Progenitor cell of endocrine pancreas (in vitro differentiated cells): Measurements from ENCODE around the gene SHC3. TPM values are rescaled to one million over a fixed set of nuclear protein-coding genes. Genes with fewer than 3 reads are reported as not detected.

Source experiments
- DNase-seq: peaks from one replicate; pipeline ENCODE4 v3.0.0; 2021; ENCODE audit warnings: low spot score; ENCODE audit not compliant: unreplicated experiment
- H3K27ac Mint-ChIP-seq: 2 replicates; pipeline ENCODE4 v1.8.0; 2021; ENCODE audit warnings: mild to moderate bottlenecking, moderate library complexity, mixed read lengths
- H3K27me3 Mint-ChIP-seq: 2 replicates; pipeline ENCODE4 v1.8.0; 2021; ENCODE audit warnings: mixed read lengths
- H3K36me3 Mint-ChIP-seq: 2 replicates; pipeline ENCODE4 v1.8.0; 2022; ENCODE audit warnings: mixed read lengths; ENCODE audit not compliant: insufficient read depth
- H3K4me1 Mint-ChIP-seq: 2 replicates; pipeline ENCODE4 v1.8.0; 2021; ENCODE audit warnings: low read depth, mixed read lengths
- H3K4me3 Mint-ChIP-seq: 2 replicates; pipeline ENCODE4 v1.8.0; 2021; ENCODE audit warnings: low read depth, mild to moderate bottlenecking, moderate library complexity, mixed read lengths
- H3K9me3 Mint-ChIP-seq: 2 replicates; pipeline ENCODE4 v1.8.0; 2021; ENCODE audit warnings: low read depth, mixed read lengths
- CTCF ChIP-seq: fragments of 200-600 bp; sonication (generic); IDR thresholded peaks from one replicate; pipeline ENCODE4 v1.5.0; 2021; ENCODE audit warnings: antibody characterized with exemption, mild to moderate bottlenecking; ENCODE audit not compliant: unreplicated experiment
- total RNA-seq: library from RNA; stranded (reverse); gene quantifications from 2 replicates; pipeline ENCODE4 v1.2.1, GENCODE V29; 2021

The SHC3 gene
- total RNA-seq, 1 donor from 2014 or later: 1.3 TPM

- H3K4me3 Mint-ChIP-seq: no peak overlapping the region
- TF ChIP-seq CTCF: no peak
- no peak for DNase-seq
- H3K4me1 Mint-ChIP-seq: peaks cover 3% of the 10 kb centered on the region
- H3K27me3 Mint-ChIP-seq: no peaks in the 10 kb centered on the region
- peaks cover 1% of the 10 kb centered on the region for H3K36me3 Mint-ChIP-seq
- peaks cover 2% of the 10 kb centered on the region for H3K9me3 Mint-ChIP-seq
- H3K27ac Mint-ChIP-seq: no peak overlapping the region
Observed at GRCh38 chr9:89051421-89052025, 127.1 kb downstream of the SHC3 start.

GRCh38 chr9:89049646-89050045, 129.0 kb downstream of the SHC3 start:
- Mint-ChIP-seq H3K27me3 (no peaks in the 10 kb centered on the region), H3K9me3 (peaks cover 2% of the 10 kb centered on the region), H3K4me1 (peaks cover 3% of the 10 kb centered on the region), H3K36me3 (peaks cover 1% of the 10 kb centered on the region), H3K27ac (no peak overlapping the region), H3K4me3 (no peak overlapping the region)
- DNase-seq: no peak
- no peak for TF ChIP-seq CTCF

- peaks cover 1% of the 10 kb centered on the region for H3K36me3 Mint-ChIP-seq
- no peak overlapping the region for H3K27ac Mint-ChIP-seq
- H3K4me3 Mint-ChIP-seq: no peak overlapping the region
- TF ChIP-seq CTCF: no peak
- H3K27me3 Mint-ChIP-seq: no peaks in the 10 kb centered on the region
- H3K4me1 Mint-ChIP-seq: peaks cover 3% of the 10 kb centered on the region
- DNase-seq: no peak
- peaks cover 2% of the 10 kb centered on the region for H3K9me3 Mint-ChIP-seq
Observed at GRCh38 chr9:89048616-89049015, 130.0 kb downstream of the SHC3 start.

GRCh38 chr9:89047667-89048066, 131.0 kb downstream of the SHC3 start:
- Mint-ChIP-seq H3K4me3 (no peak overlapping the region), H3K9me3 (peaks cover 2% of the 10 kb centered on the region), H3K4me1 (peaks cover 3% of the 10 kb centered on the region), H3K27ac (no peak overlapping the region), H3K27me3 (no peaks in the 10 kb centered on the region), H3K36me3 (peaks cover 1% of the 10 kb centered on the region)
- TF ChIP-seq CTCF: no peak
- no peak for DNase-seq

GRCh38 chr9:89046832-89047231, 131.8 kb downstream of the SHC3 start:
- no peak overlapping the region for H3K4me3 Mint-ChIP-seq
- peaks cover 2% of the 10 kb centered on the region for H3K9me3 Mint-ChIP-seq
- H3K36me3 Mint-ChIP-seq: peaks cover 1% of the 10 kb centered on the region
- peaks cover 3% of the 10 kb centered on the region for H3K4me1 Mint-ChIP-seq
- H3K27ac Mint-ChIP-seq: no peak overlapping the region
- TF ChIP-seq CTCF: no peak
- DNase-seq: no peak
- no peaks in the 10 kb centered on the region for H3K27me3 Mint-ChIP-seq
